ENCODE measurements around the gene TRPC1.

DNA sequence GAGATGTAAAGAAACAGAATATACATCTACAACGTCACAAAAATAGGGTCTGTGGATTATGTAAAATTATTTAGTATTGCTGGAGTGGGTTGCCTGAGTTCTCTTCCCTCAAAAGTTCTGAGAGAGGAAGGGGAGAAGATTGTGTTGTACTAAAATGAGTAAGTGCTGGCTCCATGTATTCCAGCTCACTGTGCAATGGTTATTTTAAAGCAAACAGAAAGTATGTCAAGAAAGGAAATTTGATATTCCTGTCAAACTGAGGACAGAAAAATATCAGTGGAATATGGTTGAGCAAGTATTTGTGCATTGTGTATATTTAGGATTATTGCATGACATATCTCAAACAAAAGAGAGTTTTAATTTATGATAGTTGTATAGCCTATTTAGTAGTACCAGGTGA lies 2.2 kb downstream of the TRPC1 start:
- TF ChIP-seq, protein P1, sequence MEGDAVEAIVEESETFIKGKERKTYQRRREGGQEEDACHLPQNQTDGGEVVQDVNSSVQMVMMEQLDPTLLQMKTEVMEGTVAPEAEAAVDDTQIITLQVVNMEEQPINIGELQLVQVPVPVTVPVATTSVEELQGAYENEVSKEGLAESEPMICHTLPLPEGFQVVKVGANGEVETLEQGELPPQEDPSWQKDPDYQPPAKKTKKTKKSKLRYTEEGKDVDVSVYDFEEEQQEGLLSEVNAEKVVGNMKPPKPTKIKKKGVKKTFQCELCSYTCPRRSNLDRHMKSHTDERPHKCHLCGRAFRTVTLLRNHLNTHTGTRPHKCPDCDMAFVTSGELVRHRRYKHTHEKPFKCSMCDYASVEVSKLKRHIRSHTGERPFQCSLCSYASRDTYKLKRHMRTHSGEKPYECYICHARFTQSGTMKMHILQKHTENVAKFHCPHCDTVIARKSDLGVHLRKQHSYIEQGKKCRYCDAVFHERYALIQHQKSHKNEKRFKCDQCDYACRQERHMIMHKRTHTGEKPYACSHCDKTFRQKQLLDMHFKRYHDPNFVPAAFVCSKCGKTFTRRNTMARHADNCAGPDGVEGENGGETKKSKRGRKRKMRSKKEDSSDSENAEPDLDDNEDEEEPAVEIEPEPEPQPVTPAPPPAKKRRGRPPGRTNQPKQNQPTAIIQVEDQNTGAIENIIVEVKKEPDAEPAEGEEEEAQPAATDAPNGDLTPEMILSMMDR (IDR thresholded peaks at IDR 0.05; ENCODE audit: borderline replicate concordance, extremely low read depth, low read length, poor library complexity, severe bottlenecking) = no peak
- TF ChIP-seq EZH2 (IDR thresholded peaks at IDR 0.05; ENCODE audit: borderline replicate concordance, low read depth, low read length, severe bottlenecking) = no peak

Measured in DND-41 (cell line).